COLO829 (cell line): Measurements from ENCODE around the gene MAB21L3.

ENCODE experiments used
- DNase-seq: peaks from one replicate; pipeline ENCODE4 v3.0.0; 2012; ENCODE audit warnings: low spot score

Gene MAB21L3

DNA sequence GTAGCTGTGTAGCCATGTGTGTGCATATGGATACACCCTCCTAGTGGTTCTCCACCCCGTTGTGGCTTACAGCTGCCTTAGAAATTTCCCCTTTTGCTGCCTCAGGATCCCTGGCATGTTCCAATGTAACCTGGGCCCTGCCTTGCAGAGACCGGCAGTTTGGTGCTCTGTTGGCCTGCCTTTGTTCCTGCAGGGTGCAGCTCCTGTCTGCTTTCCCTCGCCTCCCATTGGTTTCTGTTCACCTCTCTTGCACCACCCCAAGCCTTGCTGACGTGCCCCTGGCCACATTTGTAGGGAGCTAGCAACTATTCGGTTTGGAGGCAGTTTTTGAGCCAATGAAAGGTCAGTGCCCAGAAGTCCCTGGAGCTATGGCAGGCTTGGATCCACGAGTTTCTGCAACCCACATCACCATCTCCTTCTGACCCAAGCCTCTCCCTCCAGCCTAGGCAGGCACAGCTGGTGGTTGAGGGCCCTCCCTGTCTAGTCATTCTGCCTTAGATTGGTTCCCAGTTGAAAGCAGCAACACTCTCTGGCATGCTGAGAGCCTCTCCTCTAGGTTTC, 54.9 kb downstream of the MAB21L3 start:
- no peak for DNase-seq

DNA sequence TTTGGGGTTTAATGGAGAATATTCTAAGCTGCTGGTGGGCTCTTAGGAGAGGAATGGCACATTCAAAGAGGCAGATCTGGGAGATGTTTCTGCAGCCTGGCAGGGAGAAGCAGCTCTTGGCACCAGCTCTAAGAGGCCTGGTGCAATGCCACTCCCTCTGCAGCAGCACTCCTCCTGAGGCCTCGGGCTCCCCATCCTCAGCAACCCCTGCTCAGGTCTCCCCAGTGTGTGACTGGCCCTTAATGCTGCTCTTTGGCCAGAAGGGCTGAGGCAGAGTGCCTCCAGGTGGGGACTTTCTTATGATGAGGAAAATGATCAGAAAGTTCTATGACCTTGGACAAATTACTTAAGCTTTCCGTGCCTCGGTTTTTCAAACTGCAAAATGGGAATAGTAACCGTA, 55.5 kb downstream of the MAB21L3 start:
- no peak for DNase-seq

DNA sequence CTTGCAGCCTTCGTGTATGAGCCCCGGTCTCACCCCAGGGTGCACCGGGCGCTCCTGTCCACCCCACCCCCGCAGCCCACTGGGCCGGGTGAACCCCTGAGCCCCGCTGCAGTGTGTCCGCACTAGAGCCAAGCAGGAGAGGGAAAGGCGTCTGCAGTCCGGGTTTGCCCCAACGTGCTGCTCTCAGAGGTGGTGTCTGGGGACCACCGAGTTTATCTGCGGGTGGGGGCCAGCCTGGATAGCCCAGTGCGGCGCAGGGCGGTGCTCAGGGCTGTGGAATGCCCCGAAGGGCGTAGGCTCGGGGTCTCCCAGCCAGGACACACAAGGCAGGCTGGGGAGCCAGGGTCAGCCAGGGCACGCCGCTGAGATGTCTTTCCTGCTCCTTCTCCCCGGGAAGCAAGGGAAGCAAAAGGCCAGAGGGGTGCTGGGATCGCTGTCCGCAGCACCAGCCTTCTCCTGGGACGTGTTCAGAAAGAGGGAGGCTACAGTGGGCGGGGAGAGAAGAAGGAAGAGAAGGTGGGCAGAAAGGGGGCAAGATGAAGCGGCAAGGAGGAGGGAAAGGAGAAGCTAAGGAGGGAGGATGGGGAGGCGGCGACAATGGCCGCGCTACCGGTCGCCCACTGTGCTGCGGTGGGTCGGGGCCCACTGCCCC, 56.6 kb downstream of the MAB21L3 start:
- DNase-seq, result no peak

DNA sequence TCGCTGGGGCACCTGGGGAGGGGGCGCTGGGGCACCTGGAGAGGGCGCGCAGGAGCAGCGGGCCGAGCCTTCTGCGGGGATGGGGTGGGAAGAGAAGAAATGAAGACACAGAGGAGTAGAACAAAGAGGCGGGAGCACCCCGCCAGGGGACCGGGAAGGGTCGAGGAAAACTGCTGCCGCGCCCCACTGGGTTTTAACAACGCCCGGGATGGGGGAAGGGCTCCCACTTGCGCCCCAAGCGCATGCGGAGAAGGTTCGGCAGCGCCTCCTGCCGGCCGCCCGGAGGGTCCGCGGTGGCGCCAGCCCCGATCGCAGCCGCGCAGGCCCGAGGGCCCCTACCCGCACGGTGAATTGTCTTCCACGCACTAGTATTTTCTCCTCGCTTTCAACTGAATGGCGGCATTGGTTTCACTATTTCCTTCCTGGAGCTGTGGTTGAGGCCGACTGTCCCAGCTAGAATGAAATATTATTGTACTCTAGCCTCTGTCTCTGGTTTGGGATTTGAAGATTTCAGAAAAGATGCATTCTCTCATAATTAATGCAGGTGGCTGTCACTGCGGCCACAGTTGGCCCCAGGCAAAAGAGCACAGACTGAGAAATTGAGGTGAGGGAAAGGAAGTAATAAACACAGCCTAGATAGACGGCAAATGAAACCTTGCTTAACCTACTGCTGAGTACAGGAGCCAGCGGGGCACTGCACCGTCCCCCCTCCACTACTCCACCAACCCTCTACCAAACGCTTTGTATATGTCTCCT, 57.3 kb downstream of the MAB21L3 start:
- DNase-seq, result no peak

DNA sequence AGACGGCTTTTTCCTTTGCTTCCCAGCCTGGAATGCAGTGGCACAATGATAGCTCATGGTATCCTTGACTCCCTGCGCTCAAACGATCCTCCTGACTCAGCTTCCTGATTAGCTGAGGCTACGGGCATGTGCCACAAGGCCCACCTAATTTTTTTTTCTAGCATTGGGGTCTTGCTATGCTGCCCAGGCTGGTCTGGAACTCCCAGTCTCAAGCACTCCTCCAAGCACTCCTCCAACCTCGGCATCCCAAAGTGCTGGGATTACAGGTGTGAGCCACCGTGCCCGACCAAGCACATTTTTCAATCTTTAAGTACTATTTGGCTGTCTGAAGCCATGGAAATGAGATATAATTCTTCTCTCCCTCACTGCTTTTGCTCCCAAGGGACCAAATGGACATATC, 58.7 kb downstream of the MAB21L3 start:
- no peak for DNase-seq

DNA sequence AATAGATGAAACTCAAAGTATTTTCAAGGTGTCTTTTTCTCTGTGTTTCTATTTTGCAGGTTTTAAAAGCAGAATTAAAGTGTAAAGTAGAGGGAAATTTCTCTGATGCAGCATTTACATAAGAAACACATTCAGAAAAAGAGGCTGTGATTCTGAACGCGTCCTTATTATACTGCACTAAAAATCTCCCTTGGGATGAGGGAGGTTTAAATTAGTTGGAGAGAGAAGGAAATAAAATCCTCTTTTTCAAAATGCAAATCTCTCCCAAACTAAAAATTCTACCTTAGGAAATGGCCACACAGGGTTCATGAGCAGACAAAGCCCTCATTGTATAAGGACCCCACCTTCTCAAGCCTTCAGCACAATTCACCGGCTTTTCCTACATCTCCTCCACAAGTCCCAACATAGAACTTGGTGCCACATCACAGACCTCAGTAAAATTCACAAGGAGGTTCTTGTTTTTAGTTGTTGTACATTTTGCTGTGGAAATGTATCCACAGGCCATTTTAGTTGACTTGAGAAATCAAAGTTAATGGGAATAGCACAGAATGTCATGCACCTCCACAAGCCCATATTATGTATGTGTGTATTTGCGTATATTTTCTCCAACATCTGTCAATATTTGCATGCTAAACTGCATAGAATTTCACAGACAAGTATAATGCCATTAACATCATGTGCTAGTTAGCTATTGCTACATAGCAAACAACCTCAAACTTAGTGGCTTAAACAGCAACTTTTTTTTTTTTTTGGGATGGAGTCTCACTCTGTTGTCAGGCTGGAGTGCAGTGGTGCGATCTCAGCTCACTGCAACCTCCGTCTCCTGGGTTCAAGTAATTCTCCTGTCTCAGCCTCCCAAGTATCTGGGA, 59.8 kb downstream of the MAB21L3 start:
- DNase-seq, result peak; percentile 76

DNA sequence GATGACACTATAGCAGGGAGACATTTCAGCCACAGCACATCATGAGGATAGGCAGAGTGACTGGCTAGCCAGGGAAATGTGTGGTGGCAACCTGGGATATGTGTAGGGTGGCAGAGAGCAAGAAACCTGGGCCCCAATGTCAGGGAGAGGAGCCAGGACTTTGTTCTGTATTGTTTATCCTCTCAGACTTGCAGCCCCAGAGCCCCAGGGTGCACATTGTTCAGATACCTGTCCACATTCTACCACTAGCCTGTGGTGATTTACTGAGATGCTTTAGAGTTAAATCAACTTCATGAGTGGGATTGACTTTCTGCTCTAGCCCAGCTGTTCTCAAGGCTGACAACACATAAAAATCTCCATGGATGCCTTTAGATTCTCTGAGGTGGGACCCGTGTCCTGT, 61.5 kb downstream of the MAB21L3 start:
- DNase-seq, result no peak

DNA sequence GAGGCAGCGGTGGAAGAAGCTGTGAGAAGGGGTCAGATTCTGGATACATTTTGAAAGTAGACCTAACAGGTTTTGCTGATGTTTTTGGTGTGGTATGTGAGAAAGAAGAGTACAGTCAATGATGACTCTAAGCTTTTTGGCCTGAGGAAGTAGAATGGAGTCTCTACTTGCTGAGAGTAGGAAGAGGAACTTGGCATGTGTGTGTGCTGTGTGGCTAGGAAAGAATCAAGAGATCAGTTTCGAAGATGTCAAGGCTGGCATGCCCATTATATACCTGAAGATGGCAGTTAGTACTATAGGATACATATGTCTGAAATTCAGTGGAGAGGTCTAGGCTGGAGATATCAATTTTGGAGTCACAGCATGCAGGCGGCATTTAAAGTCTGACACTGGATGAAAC, 64.4 kb downstream of the MAB21L3 start:
- DNase-seq, result no peak

DNA sequence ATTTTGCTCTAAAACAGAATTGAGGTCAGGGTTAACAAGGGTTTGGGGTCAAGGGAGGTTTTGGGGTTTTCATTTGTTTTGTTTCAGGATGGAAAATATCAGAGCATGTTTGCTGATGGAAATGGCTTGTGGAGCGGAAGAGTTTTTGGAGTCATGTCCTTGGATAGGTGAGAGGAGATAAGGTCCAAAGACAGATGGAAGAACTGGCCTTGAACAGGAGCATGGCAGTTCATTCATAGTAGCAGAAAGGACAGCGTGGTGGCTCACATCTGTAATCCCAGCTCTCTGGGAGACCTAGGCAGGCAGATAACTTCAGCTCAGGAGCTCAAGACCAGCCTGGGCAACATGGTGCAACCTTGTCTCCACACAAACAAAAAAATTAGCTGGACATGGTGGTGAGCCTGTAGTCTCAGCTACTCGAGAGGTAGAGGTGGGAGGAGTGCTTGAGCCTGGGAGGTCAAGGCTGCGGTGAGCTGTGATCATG, 65.1 kb downstream of the MAB21L3 start:
- no peak for DNase-seq

DNA sequence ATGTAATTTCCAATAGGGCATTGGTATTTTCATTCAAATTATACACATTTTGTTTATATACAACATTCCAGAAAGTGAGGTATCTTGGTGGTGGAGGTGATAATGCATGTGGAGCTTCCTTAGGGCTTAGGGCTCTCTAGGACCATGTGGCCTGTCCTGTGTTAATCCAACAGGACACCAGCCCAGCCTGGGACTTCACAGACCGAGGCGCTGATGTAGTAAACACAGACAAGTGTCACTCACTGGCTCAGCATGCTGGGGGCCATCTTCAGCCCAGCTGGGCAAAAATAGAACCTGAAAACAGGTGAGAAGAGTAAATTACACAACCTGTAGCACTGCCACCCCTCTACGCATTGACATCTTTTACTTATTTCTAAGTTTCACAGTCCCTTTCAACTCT, 66.7 kb downstream of the MAB21L3 start:
- DNase-seq, result no peak

DNA sequence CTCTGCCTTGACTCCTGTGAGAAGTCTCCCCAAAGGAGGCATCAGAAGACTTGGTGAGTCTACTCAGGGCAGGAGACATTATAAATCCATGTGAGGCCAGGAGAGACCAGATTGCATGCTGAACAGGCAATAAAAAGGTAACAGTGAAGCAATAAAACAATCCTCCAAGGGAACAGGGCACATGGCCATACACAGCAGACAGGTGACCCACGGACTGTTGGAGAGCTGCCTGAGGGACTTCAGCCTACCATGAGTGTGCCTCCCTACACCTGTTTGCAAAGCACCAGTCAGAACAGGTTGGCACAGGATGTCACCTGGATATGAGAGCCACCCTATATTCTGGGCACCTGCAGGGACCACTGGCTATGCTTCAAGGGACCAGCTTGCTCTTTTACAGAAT, 67.6 kb downstream of the MAB21L3 start:
- DNase-seq, result no peak

DNA sequence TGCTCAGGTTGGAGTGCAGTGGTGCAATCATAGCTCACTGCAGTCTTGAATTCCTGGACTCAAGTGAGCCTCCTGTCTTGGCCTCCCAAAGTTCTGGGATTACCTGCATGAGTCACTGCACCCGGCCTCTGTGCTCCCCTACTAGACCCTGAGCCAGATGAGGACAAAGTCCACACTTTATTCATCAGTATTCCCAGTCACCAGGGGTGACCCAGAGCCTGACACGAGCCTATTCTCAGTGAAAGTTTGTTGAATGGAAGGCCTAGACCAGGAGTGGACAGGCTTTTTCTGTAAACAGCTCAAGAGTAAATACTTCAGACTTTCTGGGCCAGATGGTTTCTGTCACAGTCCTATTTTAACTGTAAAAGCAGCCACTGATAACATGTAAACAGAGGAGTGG, 68.2 kb downstream of the MAB21L3 start:
- DNase-seq, result no peak

DNA sequence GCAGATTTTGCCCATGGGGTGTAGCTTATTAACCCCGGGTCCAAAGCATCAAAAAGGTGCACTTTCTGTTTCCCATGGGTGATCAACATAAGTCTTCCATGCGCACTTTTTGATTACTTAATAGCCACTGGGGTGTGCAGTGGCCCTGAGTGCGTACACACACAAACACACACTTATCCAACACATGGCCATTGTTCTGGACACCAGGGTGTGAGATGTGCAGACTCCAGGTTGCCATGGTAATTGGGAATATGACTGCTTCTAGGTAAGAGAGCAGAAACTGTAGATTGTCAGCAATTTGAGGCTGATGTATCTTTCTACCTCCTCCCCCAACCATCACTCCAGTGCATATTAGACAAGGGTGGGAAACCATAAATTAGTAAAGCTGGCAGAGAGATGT, 68.8 kb downstream of the MAB21L3 start:
- no peak for DNase-seq

DNA sequence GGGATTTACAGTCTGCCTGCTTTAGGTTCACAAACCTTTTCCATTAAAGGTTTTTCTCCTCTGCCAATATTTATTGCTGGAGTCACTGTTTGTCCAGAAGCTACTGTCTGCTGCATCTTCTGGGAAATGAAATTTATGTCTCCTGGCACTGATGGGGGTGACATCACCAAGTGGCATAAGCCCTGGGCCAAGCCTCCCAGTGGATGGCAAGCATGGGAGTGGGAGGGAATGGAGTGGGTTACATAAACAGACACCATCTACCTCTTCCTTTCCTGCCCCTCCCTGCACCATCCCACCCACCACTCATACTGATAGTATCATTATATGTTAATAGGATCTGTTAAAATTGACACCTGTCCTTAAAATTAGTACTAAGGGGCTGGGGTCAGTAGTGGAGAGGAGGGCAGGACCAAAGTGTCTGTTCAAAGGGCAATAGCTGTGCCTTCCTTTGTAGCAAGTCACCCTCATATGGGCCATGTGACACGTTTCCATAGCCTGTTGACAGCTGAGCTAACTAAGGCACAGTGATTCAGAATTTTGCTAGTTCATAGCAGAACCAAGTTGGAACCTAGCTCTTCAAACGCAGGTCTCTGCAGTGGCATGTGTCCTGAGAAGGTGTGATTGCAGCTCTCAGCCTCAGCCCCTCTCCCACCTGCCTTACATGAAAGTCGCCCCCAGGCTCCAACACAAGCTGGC, 71.0 kb downstream of the MAB21L3 start:
- DNase-seq, result no peak
